ENCODE data around the gene POU6F1.

DNA sequence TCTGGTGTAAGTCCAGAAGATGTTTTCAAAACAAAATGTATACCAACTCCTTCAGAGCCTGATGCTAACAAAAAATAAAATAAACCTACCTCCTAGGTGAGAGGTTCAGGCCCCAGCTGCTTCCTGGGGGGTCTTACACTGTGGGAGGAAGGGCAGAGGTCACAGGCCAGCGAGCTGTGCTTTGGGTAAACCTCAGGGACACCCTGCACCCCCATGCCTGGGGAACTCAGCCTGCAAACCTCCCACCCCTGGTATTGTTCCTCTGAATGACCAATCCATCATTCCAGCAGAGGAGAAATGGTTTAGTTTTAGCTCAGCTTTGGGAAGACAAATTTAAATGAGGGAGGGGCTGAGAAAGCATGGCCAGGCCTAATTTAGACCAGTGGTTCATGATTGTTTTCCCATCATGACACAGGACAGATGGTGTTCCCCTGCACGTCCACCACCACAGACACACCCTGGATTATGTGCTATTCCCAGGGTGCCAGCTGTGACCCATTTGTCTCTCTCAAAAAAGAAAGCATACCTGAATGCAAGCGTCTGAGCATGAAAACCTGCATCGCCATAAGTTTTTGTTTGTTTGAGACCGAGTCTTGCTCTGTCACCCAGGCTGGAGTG lies 30.4 kb downstream of the POU6F1 start:
- no peak for TF ChIP-seq EZH2 (IDR thresholded peaks at IDR 0.05; ENCODE audit: low read length, missing control alignments)
- TF ChIP-seq, protein P1, sequence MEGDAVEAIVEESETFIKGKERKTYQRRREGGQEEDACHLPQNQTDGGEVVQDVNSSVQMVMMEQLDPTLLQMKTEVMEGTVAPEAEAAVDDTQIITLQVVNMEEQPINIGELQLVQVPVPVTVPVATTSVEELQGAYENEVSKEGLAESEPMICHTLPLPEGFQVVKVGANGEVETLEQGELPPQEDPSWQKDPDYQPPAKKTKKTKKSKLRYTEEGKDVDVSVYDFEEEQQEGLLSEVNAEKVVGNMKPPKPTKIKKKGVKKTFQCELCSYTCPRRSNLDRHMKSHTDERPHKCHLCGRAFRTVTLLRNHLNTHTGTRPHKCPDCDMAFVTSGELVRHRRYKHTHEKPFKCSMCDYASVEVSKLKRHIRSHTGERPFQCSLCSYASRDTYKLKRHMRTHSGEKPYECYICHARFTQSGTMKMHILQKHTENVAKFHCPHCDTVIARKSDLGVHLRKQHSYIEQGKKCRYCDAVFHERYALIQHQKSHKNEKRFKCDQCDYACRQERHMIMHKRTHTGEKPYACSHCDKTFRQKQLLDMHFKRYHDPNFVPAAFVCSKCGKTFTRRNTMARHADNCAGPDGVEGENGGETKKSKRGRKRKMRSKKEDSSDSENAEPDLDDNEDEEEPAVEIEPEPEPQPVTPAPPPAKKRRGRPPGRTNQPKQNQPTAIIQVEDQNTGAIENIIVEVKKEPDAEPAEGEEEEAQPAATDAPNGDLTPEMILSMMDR (conservative IDR thresholded peaks at IDR 0.05 in 1 of 2, IDR thresholded peaks at IDR 0.05 in 1 of 2; ENCODE audit: low read depth in 1 of 2, low read length in 2 of 2) = no peak
